ENCODE data around the gene CLSTN3.

Gene CLSTN3

DNA sequence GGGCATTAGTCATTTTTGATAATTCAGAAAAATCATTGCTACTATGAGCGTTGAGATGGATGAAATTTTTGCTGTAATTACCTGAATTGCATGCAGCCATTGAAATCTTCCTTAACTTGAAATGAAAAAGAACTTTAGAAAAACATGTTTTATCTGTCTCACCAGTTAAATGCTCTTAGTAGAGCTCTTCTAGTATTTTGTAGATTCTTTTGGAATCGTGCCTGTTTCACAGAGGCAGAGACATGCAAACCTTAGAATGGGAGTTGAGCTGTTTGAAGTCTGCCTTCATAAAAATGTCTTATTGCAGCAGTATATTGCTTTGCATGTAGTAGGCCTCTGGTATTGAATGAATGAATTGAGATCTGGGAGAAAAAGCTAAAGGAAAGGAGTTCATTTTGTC, 63.5 kb downstream of the CLSTN3 start:
- DNase-seq = no peak

- no peak for DNase-seq
These were observed 67.7 kb downstream of the CLSTN3 start for GRCh38 chr12:7197841-7198240.

DNA sequence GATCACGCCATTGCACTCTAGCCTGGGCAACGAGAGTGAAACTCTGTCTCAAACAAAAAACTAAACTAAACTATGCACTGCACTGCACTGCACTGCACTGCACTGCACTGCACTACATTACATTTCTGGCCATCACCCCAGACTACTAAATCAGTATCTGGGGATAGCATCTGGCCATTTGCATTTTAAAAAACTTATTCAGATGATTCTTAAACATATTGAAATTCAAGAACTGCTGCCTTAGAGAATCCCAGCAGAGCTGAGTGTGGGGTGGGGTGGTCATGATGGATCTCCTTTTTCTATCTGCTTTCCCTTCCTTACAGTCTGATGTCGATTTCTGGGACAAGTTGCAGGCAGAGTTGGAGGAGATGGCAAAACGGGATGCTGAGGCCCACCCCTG, 72.9 kb downstream of the CLSTN3 start:
- DNase-seq = no peak

DNA sequence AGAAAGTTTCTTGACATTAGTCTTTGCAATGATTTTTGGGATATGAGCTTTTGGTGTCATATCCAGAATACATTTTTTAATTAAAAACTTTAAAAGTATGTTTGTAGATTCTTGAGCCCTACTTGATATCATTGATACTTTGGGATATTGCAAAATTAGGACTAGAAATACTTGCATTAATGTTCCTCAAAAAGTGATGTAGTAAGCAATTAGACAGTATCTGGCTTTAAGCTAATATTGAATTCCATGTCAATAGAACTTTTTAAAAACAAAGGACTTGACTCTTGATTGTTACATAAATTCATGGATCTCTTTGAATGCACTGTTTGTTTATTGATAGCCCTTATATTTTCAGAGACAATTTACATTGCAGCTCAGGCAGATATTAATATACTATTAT, 74.9 kb downstream of the CLSTN3 start:
- no peak for DNase-seq

DNA sequence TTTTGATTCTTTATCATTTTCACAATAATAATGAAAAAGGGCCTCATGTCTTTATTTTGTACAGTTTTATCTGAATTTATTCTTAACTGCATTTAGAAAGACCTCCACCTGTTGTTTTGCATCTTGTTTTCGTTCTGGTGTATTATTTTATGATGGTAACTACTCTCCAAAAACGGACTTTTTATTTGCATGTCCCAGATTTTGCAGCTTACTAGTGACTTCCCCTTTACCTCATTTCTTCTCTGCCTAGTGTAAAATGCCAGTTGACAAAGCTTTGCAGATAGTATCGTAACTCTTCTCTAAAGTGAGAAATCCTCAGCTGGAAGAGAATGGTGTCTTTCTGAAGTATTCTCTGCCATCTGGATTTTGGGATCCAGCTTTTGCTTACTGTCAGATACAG, 76.5 kb downstream of the CLSTN3 start:
- no peak for DNase-seq

DNA sequence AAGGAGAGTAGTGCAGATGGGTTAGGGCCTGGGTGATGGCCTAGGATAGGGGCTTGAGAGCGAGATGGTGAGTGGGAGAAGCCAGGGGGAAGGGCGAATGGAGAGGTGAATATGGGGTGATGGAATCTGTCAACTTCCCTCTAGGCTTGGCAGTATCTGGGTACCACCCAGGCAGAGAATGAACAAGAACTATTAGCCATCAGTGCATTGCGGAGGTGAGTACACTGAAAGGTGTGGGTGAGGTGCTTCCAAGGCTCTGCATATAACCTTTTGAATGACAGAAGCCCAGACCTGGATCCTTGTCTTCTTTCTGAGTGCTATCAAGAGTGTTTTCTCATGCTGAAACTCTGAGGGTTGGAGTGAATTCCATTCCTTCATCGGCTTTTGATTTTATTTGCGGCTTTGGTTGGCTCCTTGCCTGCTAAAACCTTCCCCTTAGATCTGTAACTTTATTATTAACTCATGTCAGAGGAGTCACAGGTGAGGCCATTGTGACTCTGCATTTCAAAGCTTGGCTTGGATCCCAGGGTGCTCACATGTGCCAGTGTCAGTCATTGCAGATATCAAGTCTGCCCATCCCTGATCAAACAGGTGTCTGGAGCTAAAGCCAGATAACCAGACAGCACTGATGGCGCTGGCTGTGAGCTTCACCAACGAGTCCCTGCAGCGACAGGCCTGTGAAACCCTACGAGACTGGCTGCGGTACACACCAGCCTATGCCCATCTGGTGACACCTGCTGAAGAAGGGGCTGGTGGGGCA, 77.9 kb downstream of the CLSTN3 start:
- no peak for DNase-seq
